RPMI8226 (cell line): ENCODE data around the gene TNFAIP8L2.
"Not testable (repeated sequence)": the region's sequence is repeated elsewhere in the genome, so short reads cannot be mapped to it uniquely, and the experiment has no call there.

Source experiments
- DNase-seq: peaks from one replicate; pipeline ENCODE4 v3.0.0-alpha.2; 2015

The TNFAIP8L2 gene

GRCh38 chr1:151193304-151193703, 36.9 kb downstream of the TNFAIP8L2 start:
- DNase-seq, result no peak

GRCh38 chr1:151193856-151194255, 37.4 kb downstream of the TNFAIP8L2 start:
- DNase-seq, result no peak

- not testable (repeated sequence) for DNase-seq
Observed at GRCh38 chr1:151194894-151195594, 38.6 kb downstream of the TNFAIP8L2 start.

- DNase-seq, result peak; percentile 91
Observed at GRCh38 chr1:151196292-151196800, 39.9 kb downstream of the TNFAIP8L2 start.

- DNase-seq, result peak; percentile 16
Observed at GRCh38 chr1:151197863-151198253, 41.4 kb downstream of the TNFAIP8L2 start.

GRCh38 chr1:151198254-151199127, 42.0 kb downstream of the TNFAIP8L2 start, which contains the start of gene PIP5K1A:
Gene PIP5K1A (plus strand): TSS chr1:151198552. CDS start chr1:151198997, 445 bp downstream.
- peak; percentile 99 for DNase-seq

GRCh38 chr1:151199873-151200581, 43.6 kb downstream of the TNFAIP8L2 start:
- peak; percentile 42 for DNase-seq

GRCh38 chr1:151205381-151205965, 49.0 kb downstream of the TNFAIP8L2 start:
- DNase-seq, result not testable (repeated sequence)
